H9 (cell line): ENCODE results near the gene TTC28. TPM values are rescaled to one million over a fixed set of nuclear protein-coding genes. Genes with fewer than 3 reads are reported as not detected.

ENCODE experiments used
- DNase-seq: peaks from one replicate; pipeline ENCODE4 v3.0.0-alpha.2; 2017
- H2AFZ ChIP-seq: one replicate; pipeline ENCODE4 v1.6.1; 2013; ENCODE audit warnings: mild to moderate bottlenecking, low read length, control low read depth, moderate library complexity
- H2AK5ac ChIP-seq: 2 replicates; pipeline ENCODE4 v1.6.1; 2013; ENCODE audit warnings: low read length, control low read depth, mixed read lengths; ENCODE audit not compliant: insufficient read length
- H2BK120ac ChIP-seq: one replicate; pipeline ENCODE4 v1.6.1; 2013; ENCODE audit warnings: low read depth, mild to moderate bottlenecking, low read length, control low read depth, inconsistent platforms; ENCODE audit not compliant: poor library complexity, severe bottlenecking
- H2BK12ac ChIP-seq: 2 replicates; pipeline ENCODE4 v1.6.1; 2013; ENCODE audit warnings: low read length, control low read depth, mixed read lengths, low read depth; ENCODE audit not compliant: insufficient read length
- H2BK15ac ChIP-seq: 2 replicates; pipeline ENCODE4 v1.6.1; 2013; ENCODE audit warnings: low read depth, low read length, control low read depth
- H2BK20ac ChIP-seq: one replicate; pipeline ENCODE4 v1.6.1; 2013; ENCODE audit warnings: low read depth, mild to moderate bottlenecking, low read length, control low read depth, inconsistent platforms; ENCODE audit not compliant: poor library complexity, severe bottlenecking
- H2BK5ac ChIP-seq: 2 replicates; pipeline ENCODE4 v1.6.1; 2013; ENCODE audit warnings: low read length, control low read depth, mixed read lengths; ENCODE audit not compliant: insufficient read length
- H3K14ac ChIP-seq: 2 replicates; pipeline ENCODE4 v1.6.1; 2013; ENCODE audit warnings: low read length, control low read depth; ENCODE audit not compliant: insufficient read depth
- H3K18ac ChIP-seq: 2 replicates; pipeline ENCODE4 v1.6.1; 2013; ENCODE audit warnings: low read depth, mild to moderate bottlenecking, mixed read lengths, low read length, control low read depth; ENCODE audit not compliant: insufficient read length
- H3K23ac ChIP-seq: 2 replicates; pipeline ENCODE4 v1.6.1; 2013; ENCODE audit warnings: low read length, control low read depth, mixed read lengths, low read depth; ENCODE audit not compliant: insufficient read length
- H3K23me2 ChIP-seq: 2 replicates; pipeline ENCODE4 v1.6.1; 2013; ENCODE audit warnings: low read depth, mild to moderate bottlenecking, mixed read lengths, low read length, control low read depth; ENCODE audit not compliant: insufficient read length, poor library complexity, severe bottlenecking
- H3K27ac ChIP-seq: 2 replicates; pipeline ENCODE4 v1.5.1; 2013; ENCODE audit warnings: low read length, control low read depth, mixed read lengths, low read depth; ENCODE audit not compliant: insufficient read length
- H3K27me3 ChIP-seq: 2 replicates; pipeline ENCODE4 v1.6.1; 2013; ENCODE audit warnings: low read length, control low read depth, inconsistent platforms; ENCODE audit not compliant: insufficient read depth
- H3K4ac ChIP-seq: 2 replicates; pipeline ENCODE4 v1.6.1; 2013; ENCODE audit warnings: low read depth, mild to moderate bottlenecking, control low read depth, inconsistent platforms, low read length, moderate library complexity
- H3K4me1 ChIP-seq: 2 replicates; pipeline ENCODE4 v1.6.1; 2013; ENCODE audit warnings: low read length, control low read depth, inconsistent platforms; ENCODE audit not compliant: insufficient read depth
- H3K4me2 ChIP-seq: 2 replicates; pipeline ENCODE4 v1.6.1; 2013; ENCODE audit warnings: low read length, control low read depth, mixed read lengths; ENCODE audit not compliant: insufficient read length, insufficient read depth
- H3K56ac ChIP-seq: 2 replicates; pipeline ENCODE4 v1.6.1; 2013; ENCODE audit warnings: low read depth, mild to moderate bottlenecking, mixed read lengths, low read length, control low read depth; ENCODE audit not compliant: insufficient read length
- H3K79me1 ChIP-seq: 2 replicates; pipeline ENCODE4 v1.6.1; 2013; ENCODE audit warnings: low read depth, mild to moderate bottlenecking, moderate library complexity, low read length, control low read depth, inconsistent platforms; ENCODE audit not compliant: insufficient read depth, poor library complexity, severe bottlenecking
- H3K79me2 ChIP-seq: 2 replicates; pipeline ENCODE4 v1.6.1; 2013; ENCODE audit warnings: low read length, control low read depth, inconsistent platforms; ENCODE audit not compliant: insufficient read depth
- H3K9ac ChIP-seq: 2 replicates; pipeline ENCODE4 v1.6.1; 2013; ENCODE audit warnings: low read length, control low read depth, mixed read lengths; ENCODE audit not compliant: insufficient read length; ENCODE audit errors: extremely low read depth
- H3K9me3 ChIP-seq: one replicate; pipeline ENCODE4 v1.6.1; 2013; ENCODE audit warnings: low read depth, low read length, inconsistent platforms; ENCODE audit not compliant: control insufficient read depth
- H3T11ph ChIP-seq: one replicate; pipeline ENCODE4 v1.6.1; 2013; ENCODE audit warnings: mild to moderate bottlenecking, low read length, control low read depth, inconsistent platforms
- H4K20me1 ChIP-seq: one replicate; pipeline ENCODE4 v1.6.1; 2013; ENCODE audit not compliant: control insufficient read depth, insufficient read length, insufficient read depth
- H4K5ac ChIP-seq: 2 replicates; pipeline ENCODE4 v1.6.1; 2013; ENCODE audit warnings: low read depth, mild to moderate bottlenecking, mixed read lengths, low read length, control low read depth; ENCODE audit not compliant: insufficient read length
- H4K8ac ChIP-seq: replicated peaks from 2 replicates; pipeline ENCODE4 v1.6.1; 2013; ENCODE audit warnings: low read length, control low read depth, mixed read lengths, low read depth; ENCODE audit not compliant: insufficient read length
- H4K91ac ChIP-seq: 2 replicates; pipeline ENCODE4 v1.6.1; 2013; ENCODE audit warnings: low read depth, mild to moderate bottlenecking, moderate library complexity, mixed read lengths, low read length, control low read depth; ENCODE audit not compliant: insufficient read length
- H3K27ac Mint-ChIP-seq, 3 experiments: 2 replicates in 2 of 3; 3 replicates in 1 of 3; pipeline ENCODE4 v1.8.0; 2020 to 2021; ENCODE audit warnings: mixed read lengths in 3 of 3, mild to moderate bottlenecking in 1 of 3, moderate library complexity in 1 of 3
- H3K27me3 Mint-ChIP-seq: 2 replicates; pipeline ENCODE4 v1.8.0; 2021; ENCODE audit warnings: low read depth, mild to moderate bottlenecking, moderate library complexity, mixed read lengths
- H3K36me3 Mint-ChIP-seq, 3 experiments: 2 replicates in 2 of 3; 3 replicates in 1 of 3; pipeline ENCODE4 v1.8.0; 2020 to 2021; ENCODE audit warnings: low read depth in 3 of 3, mixed read lengths in 3 of 3; ENCODE audit not compliant: insufficient read depth in 1 of 3
- H3K4me1 Mint-ChIP-seq, 2 experiments: 2 replicates each; pipeline ENCODE4 v1.8.0; 2020; ENCODE audit warnings: mixed read lengths in 2 of 2
- H3K4me3 Mint-ChIP-seq, 2 experiments: 2 replicates in 1 of 2; 3 replicates in 1 of 2; pipeline ENCODE4 v1.8.0; 2020 to 2021; ENCODE audit warnings: mild to moderate bottlenecking in 2 of 2, mixed read lengths in 2 of 2, moderate library complexity in 1 of 2
- H3K9me3 Mint-ChIP-seq, 2 experiments: 2 replicates in 1 of 2; 3 replicates in 1 of 2; pipeline ENCODE4 v1.8.0; 2020; ENCODE audit warnings: mild to moderate bottlenecking in 2 of 2, mixed read lengths in 2 of 2, moderate library complexity in 1 of 2
- CTCF ChIP-seq: fragments of 200-600 bp; sonication (generic); conservative IDR thresholded peaks from 3 replicates; pipeline ENCODE4 v1.8.0; 2021; ENCODE audit warnings: antibody characterized with exemption, mild to moderate bottlenecking
- WGBS: extraction: QIAGEN DNeasy Blood & Tissue Kit; methylation state at CpG from one replicate; pipeline ENCODE4 v1.1.7; 2013; ENCODE audit warnings: missing lambda C conversion rate, low lambda C conversion rate, mixed read lengths; ENCODE audit not compliant: insufficient read length; ENCODE audit errors: extremely low coverage; 5-methylcytosine and 5-hydroxymethylcytosine counted together
- total RNA-seq: library from RNA; stranded (reverse); gene quantifications from 2 replicates; pipeline ENCODE4 v1.2.1, GENCODE V29; 2021

Gene TTC28
- total RNA-seq, 1 experiment from 2014 or later = 13.6 TPM

GRCh38 chr22:27994481-27995331, 684.9 kb downstream of the TTC28 start:
- no peaks in the 10 kb centered on the region for H4K20me1 ChIP-seq
- H3K4ac ChIP-seq = no peak overlapping the region

More at GRCh38 chr22:27994481-27995331, 684.9 kb downstream of the TTC28 start:
- Histone ChIP-seq H4K8ac (no peak overlapping the region), H4K91ac (no peak overlapping the region), H3K4me1 (peaks cover 3% of the 10 kb centered on the region; the same call in 1 of the 2 replicates), H3K79me2 (no peaks in the 10 kb centered on the region), H2BK15ac (no peak overlapping the region), H2BK120ac (no peak overlapping the region), H3K4me2 (no peak overlapping the region), H2BK12ac (no peak overlapping the region), H3K79me1 (no peaks in the 10 kb centered on the region), H2BK5ac (no peak overlapping the region), H3K23ac (no peak overlapping the region), H3K27me3 (no peaks in the 10 kb centered on the region), H3K14ac (no peak overlapping the region), H3K9ac (no peak overlapping the region), H2AK5ac (no peak overlapping the region), H3T11ph (no peak overlapping the region), H3K56ac (no peak overlapping the region), H4K5ac (no peak overlapping the region), H3K27ac (no peak overlapping the region), H3K18ac (no peak overlapping the region), H3K23me2 (peaks cover 3% of the 10 kb centered on the region), H3K9me3 (no peaks in the 10 kb centered on the region), H2BK20ac (no peak overlapping the region), H2AFZ (no peak overlapping the region)
- Mint-ChIP-seq H3K9me3 (no peaks in the 10 kb centered on the region), H3K4me3 (no peak overlapping the region), H3K36me3 (no peaks in the 10 kb centered on the region; a peak in 1 of 7 replicates), H3K27ac (peak overlapping the region in 1 of 3 experiments; percentile 39; a peak in 1 of 7 replicates), H3K4me1 (peaks cover 17 to 23% of the 10 kb centered on the region in 2 experiments), H3K27me3 (no peaks in the 10 kb centered on the region)
- no CpG with 5 or more reads among the region's 14 CpGs for WGBS
- no peak for TF ChIP-seq CTCF
- no peak for DNase-seq
